ENCODE measurements around the gene FTCD.
"Not testable (repeated sequence)": the region's sequence is repeated elsewhere in the genome, so short reads cannot be mapped to it uniquely, and the experiment has no call there.

The FTCD gene

GRCh38 chr21:46109313-46110221, 45.8 kb downstream of the FTCD start:
- FAIRE-seq: no peak

- FAIRE-seq: no peak
These were observed 46.5 kb downstream of the FTCD start for GRCh38 chr21:46108827-46109312.

- not testable (repeated sequence) for FAIRE-seq
These were observed 48.0 kb downstream of the FTCD start for GRCh38 chr21:46107376-46107775.

- no peak for FAIRE-seq
These were observed 51.3 kb downstream of the FTCD start for GRCh38 chr21:46104104-46104503.

DNA sequence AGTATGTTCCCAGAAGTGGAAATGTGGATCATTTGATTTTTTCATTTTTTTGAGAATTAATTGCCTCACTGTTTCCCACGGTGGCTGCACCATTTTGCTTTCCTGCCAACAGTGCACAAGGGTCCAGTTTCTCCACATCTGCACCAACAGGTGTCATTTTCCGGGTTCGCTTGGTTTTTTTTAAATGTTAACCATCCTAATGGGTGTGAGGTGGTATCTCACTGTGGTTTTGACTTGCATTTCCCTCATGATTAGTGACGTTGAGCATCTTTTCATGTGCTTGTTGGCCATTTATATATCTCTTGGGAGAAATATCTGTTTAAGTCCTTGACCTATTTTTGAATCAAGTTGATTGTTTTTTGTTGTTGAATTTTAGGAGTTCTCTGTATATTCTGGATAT, 54.5 kb downstream of the FTCD start:
- FAIRE-seq: no peak

- no peak for FAIRE-seq
These were observed 55.0 kb downstream of the FTCD start for GRCh38 chr21:46100426-46100825.

DNA sequence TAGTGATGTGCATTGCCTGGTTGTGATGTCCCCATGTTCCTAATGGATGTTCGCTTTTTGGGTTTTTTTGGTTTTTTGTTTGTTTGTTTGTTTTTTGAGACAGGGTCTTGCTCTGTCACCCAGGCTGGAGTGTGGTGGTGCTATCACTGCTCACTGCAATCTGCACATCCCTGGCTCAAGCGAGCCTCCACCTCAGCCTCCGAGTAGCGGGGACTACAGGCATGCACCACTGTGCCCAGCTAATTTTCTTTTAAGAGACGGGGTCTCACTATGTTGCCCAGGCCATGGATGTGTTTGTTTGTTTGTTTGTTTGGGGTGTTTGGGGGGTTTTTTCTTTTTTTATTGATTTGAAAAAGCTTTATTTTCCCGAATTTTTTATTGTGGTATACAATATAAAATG, 55.4 kb downstream of the FTCD start:
- FAIRE-seq: no peak

GRCh38 chr21:46099476-46099875, 55.9 kb downstream of the FTCD start:
- FAIRE-seq: no peak

DNA sequence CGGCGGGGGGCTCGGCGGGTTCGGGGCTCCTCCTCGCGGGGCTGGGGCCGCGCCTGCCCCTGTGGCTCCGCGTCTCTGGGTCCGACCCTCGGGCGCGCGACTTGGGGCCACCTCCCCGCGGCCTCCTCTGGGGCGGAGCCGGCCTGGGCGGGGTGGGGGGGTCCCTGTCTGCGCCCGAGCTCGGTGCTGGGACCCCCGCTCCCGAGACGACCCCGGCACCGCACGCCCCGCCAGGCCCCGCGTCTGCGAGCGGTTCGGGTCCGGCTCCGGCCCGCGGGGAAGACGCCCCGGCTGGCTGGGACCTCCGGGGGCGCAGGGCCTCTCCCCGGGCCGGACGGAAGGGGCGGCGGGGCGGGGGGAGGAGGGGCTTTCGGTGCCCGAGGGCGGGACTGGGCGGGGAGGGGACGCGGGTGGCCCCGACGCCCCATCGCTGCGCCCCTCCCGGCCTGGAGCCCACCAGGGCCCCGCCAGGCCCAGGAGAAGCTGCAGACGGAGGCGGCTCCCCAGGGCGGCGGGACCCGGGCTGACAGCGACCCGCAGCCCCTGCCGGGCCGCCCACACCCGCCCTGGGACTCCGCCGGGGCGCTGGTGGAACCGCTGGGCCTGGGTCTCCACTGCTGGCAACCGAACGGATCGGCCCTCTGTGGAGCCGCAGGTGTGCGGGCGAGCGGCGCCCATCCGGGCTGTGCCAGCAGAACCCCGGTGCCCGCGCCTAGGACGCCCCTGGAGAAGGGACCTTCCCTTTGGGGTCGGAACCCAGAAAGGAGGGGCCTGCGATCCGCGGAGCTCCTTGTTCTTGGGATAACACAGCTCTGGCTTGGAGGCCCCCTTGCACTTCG, 56.9 kb downstream of the FTCD start:
- FAIRE-seq: no peak

DNA sequence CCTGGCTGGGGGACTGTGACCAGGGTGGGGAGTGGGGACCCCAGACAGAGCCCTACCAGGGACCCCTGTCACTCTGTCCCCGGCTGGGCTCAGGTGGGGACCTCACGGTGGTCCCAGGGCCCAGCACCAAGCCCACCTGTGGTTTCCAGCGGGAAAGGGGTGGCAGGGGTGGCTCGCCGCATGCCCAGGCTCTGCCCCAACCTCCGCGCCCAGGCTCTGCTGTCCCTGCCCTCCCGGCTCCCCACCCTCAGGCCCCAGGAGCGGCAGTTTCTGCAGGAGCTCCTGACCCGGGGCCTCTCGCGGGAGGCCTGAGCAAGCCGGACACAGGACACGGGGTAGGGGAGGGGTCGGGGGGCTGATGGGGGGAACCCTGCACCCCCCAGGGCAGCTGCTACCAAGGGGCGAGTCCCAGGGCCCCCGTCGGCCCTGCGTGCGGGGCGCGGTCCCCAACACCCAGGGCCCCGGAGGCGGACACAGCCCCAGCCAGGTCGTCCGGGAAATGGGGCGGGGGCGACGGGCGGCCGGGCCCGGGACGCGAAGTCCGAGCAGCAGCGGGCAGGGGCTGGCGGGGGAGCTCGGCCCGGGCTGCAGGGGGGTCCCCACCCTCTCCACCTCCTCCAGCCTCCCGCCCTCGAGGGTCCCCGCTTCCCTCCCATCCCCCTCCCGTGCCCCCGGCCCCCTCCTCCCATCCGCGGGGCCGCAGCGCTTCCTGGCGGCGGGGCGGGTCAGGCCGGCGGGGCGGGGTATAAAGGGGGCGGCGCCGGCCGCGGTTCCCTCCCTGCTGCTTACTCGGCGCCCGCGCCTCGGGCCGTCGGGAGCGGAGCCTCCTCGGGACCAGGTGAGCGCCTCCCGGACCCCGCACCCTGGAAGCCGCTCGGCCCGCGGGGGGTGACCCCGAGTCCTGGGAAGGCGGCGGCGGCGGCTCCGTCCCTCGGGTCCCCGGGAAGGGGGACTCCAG, 57.8 kb downstream of the FTCD start, which contains the start of gene COL6A2:
TSS of gene COL6A2 (plus strand) at position 777 of the 958 bp plus-strand sequence.
- FAIRE-seq: no peak

DNA sequence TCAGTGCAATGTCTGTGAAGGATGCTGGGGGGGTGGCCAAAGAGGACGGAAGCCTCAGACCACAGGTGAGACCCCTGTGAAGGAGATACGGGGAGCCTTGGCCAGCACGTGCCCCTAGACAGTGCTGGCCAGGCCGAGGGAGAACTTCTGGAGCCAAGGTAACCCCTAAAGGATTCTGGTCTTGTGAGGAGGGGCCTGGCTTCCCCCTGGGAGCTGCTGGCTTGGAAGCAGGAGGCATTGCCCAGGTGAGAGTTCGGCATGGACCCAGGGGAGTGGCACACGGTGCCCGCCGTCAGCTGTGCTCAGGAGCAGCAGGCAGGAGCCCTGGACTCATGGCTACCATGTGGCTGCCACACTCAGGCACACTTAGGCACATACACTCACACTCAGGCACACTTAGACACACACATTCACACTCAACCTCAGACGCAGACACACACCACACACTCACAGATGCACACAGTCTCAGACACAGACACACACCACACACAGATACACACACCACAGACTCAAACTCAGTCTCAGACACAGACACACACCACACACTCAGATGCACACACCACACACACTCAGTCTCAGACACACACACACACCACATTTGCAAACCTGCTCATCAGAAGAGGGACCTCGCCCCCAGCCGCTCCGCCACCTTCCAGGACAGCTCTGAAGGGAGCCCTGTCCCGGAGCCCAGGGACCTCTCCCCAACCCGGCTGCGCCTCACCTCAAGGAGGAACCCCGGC, 58.6 kb downstream of the FTCD start:
- no peak for FAIRE-seq

DNA sequence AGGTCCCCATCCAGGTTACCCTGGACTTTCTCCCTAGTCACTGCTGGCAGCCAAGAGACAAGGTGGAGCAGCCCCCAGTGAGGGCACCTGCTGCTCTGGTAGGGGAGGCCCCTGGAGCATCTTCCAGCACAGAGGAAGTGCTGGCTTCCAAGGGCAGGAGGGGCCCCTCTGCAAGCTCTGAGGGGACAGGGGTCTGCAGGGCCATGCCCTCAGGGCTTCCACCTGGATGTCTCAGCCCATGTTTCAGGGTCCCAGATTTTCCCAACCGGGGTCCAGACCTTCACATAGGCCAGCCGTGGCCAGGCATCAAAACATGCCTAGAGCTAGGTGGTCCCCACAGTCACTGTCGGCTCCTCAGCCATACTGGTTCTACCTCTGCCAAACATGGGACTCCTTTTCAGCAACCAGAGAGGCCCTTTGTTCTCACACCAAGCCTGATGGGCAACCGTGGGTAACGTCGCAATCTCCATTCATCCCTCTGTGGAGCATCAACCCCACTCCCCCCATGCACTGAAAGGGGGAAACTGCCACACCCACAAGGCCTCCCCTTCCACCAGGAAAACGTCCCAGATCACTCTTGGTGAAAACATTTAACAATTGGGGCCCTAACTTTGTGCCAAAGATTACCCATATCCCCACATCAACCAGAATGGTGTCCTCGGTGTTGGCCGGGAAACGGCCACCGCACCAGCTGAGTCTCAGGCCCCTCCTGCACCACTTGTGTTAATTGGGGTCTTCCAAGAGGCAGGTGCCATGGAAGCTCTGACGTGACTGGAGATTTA, 59.4 kb downstream of the FTCD start:
- no peak for FAIRE-seq

DNA sequence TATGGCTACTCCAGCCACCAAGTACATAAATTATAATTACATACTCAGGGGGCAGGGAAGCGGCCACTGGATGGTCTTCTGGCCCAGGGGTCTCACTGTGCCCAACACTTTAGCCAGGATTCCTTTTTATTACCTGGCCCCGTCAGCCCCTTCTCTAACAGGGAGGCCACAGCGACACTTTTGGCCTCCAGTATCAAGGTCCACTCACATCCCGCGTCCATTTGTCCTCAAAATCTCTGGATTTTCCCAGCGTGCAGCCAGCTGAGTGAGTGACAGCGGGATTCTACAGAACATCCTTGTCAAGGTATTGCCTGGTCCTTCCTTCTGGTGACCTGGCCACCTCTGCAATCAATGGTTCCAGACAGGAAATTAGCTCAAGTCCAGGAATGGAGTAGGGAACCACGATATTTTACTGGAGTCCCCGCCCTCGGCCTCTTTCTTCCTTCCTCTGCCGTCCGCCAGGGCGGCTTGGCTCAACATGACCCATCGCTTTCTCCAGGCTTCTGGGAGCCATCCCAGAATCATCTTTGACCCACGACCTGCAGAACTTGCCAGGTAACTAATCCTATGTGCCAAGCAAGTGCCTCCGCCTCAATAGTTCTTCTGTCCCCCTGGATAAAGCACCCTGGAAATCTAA, 60.2 kb downstream of the FTCD start:
- FAIRE-seq: no peak

GRCh38 chr21:46094401-46095082, 60.8 kb downstream of the FTCD start:
- FAIRE-seq: no peak

GRCh38 chr21:46093668-46094400, 61.5 kb downstream of the FTCD start:
- no peak for FAIRE-seq

DNA sequence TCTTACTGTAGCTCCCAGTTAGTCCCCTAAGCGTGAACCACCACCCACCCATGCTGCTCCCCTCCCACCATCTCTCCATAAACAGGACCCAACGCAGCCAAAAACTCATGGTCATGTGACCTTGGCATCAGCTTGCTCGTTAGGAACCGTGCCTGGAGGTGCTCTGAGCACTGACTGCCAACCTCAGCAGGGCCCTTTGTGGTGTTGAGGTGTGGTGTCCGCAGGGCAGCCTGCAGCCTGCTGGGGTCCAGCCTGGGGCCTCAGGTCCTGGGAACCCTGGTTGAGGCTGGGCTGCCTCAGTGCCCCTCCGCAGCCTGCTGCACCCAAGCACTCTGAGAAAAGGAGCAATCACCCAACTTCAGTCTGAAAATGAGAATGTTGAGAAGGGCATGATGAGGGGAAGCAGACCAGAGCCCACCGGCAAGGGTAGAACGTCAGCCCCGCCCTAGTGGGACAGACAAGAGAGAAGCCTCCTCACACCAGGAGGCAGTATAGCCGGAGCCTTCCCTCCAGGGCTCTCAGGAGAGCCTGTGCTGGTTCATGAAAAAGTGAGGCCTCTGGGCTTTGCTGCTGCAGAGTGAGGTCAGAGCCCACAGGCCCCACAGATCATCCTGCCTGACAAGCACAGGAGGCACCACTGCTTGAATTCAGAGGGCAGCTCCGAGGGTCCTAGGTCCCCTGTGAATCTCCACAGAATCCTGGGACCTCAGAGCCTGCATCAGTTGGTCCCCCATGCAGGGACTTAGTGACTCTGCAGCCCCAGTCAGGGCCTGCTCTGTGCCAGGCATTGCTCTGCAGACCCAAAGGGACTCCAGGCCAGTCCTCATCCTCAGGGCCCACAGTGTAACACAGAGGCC, 62.3 kb downstream of the FTCD start:
- no peak for FAIRE-seq

DNA sequence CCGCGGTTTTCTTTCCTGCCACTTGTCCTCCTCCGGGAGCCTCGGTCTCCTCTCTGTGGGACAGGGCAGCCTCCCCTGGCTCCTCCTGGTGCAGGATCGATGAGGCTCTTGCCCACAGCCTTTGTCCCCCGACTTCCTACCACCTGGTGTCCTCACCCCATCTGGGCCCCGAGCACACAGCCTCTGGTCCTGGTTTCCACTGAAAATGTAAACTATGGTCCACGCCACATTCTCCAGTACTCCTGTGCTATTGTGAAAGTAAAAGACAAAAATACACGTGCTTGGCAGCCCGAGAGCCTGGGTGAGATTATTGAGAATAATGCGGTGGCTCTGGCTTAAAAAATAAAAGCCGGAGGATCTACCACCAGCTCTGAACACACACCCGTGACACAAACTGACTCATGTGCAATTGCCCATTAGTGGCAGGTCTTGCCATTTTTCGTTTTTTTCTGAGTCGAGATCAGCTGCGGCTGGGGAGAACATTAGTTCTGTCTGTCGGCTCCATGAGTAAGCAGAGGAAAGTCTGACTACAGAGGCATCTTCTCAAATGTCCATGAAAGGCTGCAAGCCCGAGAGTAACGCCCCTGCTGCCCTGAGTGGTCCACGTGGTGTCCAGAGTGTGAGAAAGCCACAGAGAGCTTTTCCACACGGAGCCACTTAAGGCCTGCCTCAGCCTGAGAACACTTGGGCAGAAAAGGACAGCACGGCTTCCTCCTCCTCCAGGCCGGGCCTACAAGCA, 63.2 kb downstream of the FTCD start:
- FAIRE-seq: no peak

Data from colon (tissue), 2 donors.